GM12878 (cell line): Measurements from ENCODE around the gene PTPRD. TPM values are rescaled to one million over a fixed set of nuclear protein-coding genes. Genes with fewer than 3 reads are reported as not detected.

Experiments used
- ATAC-seq: fragments of 200-7000 bp; cut with Tn5 transposase; 3 replicates; pipeline ENCODE4 v1.9.1; 2020; ENCODE audit warnings: mild to moderate bottlenecking, moderate library complexity
- BruUV-seq: library from RNA; stranded (reverse); fragments of 400-500 nt; replicated peaks from 2 replicates; lab custom pipeline; 2021; lab: Mats Ljungman, UMichigan
- CTCF ChIA-PET: fragments of 300-600 bp; sonication (Branson Sonifier 250); formaldehyde crosslinking; extraction: SDS; loops from one replicate; lab custom pipeline; 2021; ENCODE audit warnings: inconsistent platforms; lab: Yijun Ruan, JAX
- POLR2A ChIA-PET: fragments of 350-600 bp; formaldehyde crosslinking; extraction: SDS; loops from one replicate; lab custom pipeline; 2021; ENCODE audit warnings: inconsistent platforms; lab: Charles Lee
- RAD21 ChIA-PET: fragments of 300-600 bp; sonication (Branson Sonifier 250); formaldehyde crosslinking; loops from one replicate; lab custom pipeline; 2023; ENCODE audit warnings: antibody characterized with exemption; ENCODE audit not compliant: unreplicated experiment; lab: Charles Lee
- SMC1A ChIA-PET: fragments of 300-600 bp; sonication (Branson Sonifier 250); formaldehyde crosslinking; loops from one replicate; lab custom pipeline; 2023; ENCODE audit not compliant: unreplicated experiment, uncharacterized antibody; lab: Charles Lee
- DNase-seq: peaks from one replicate; pipeline ENCODE4 v3.0.0-alpha.2; 2011; ENCODE audit warnings: low read depth, low spot score
- FAIRE-seq: peaks from 3 replicates; lab custom pipeline; 2011; peaks lifted over from hg19 to GRCh38; lab: Jason Lieb, UNC
- H2AFZ ChIP-seq: 2 replicates; pipeline ENCODE4 v1.6.0; 2011; ENCODE audit warnings: low read depth, low read length, control low read depth; ENCODE audit not compliant: control insufficient read depth
- H3K27ac ChIP-seq: 2 replicates; pipeline ENCODE4 v1.5.1; 2011; ENCODE audit warnings: control low read depth; ENCODE audit not compliant: control insufficient read depth, insufficient read depth
- H3K27me3 ChIP-seq, 2 experiments: replicated peaks in 1 of 2; 2 replicates each; pipeline versions ENCODE4 v1.6.0 to v1.6.1; 2011; ENCODE audit warnings: low read length in 1 of 2; ENCODE audit not compliant: control insufficient read depth in 2 of 2, insufficient read depth in 2 of 2
- H3K36me3 ChIP-seq, 2 experiments: 2 replicates each; pipeline ENCODE4 v1.5.1; 2011; ENCODE audit warnings: low read length in 1 of 2; ENCODE audit not compliant: control insufficient read depth in 2 of 2, insufficient read depth in 2 of 2
- H3K4me1 ChIP-seq: 2 replicates; pipeline ENCODE4 v1.6.1; 2011; ENCODE audit warnings: mild to moderate bottlenecking, low read length, moderate library complexity, mixed read lengths; ENCODE audit not compliant: control insufficient read depth, insufficient read depth
- H3K4me2 ChIP-seq: 2 replicates; pipeline ENCODE4 v1.6.0; 2011; ENCODE audit warnings: control low read depth; ENCODE audit not compliant: control insufficient read depth, insufficient read depth
- H3K4me3 ChIP-seq: fragments of 200-600 bp; sonication (generic); 2 replicates; pipeline ENCODE4 v1.5.1; 2016
- H3K79me2 ChIP-seq: 2 replicates; pipeline ENCODE4 v1.6.0; 2011; ENCODE audit warnings: low read length; ENCODE audit not compliant: control insufficient read depth, insufficient read depth
- H3K9ac ChIP-seq: 2 replicates; pipeline ENCODE4 v1.8.0; 2011; ENCODE audit warnings: low read length, control low read depth, mixed read lengths; ENCODE audit not compliant: control insufficient read depth, insufficient read depth
- H3K9me3 ChIP-seq: replicated peaks from 3 replicates; pipeline ENCODE4 v1.5.1; 2011; ENCODE audit warnings: mild to moderate bottlenecking, low read length; ENCODE audit not compliant: control insufficient read depth, insufficient read depth
- H4K20me1 ChIP-seq: 2 replicates; pipeline ENCODE4 v1.6.0; 2011; ENCODE audit not compliant: control insufficient read depth, insufficient read depth
- ATF7 ChIP-seq: fragments of 450-650 bp; IDR thresholded peaks from 2 replicates; pipeline ENCODE4 v1.6.1; 2016; ENCODE audit warnings: low read depth, mild to moderate bottlenecking
- CHD1 ChIP-seq: IDR thresholded peaks from 2 replicates; pipeline ENCODE4 v1.6.1; 2012; ENCODE audit warnings: low read depth, low read length, improper control_type of control experiment
- EP300 ChIP-seq, 2 experiments: fragments of 150-350 bp in 1 of 2; IDR thresholded peaks; 2 replicates each; pipeline ENCODE4 v1.6.1; 2011 to 2012; ENCODE audit warnings: low read depth in 2 of 2, low read length in 2 of 2, borderline replicate concordance in 1 of 2, improper control_type of control experiment in 1 of 2, inconsistent platforms in 1 of 2; ENCODE audit not compliant: control insufficient read depth in 1 of 2
- HDAC6 ChIP-seq: fragments of 200-600 bp; sonication (generic); IDR thresholded peaks from one replicate; pipeline ENCODE4 v1.8.0; 2017; ENCODE audit warnings: antibody characterized with exemption; ENCODE audit not compliant: unreplicated experiment
- HDGF ChIP-seq: fragments of 450-650 bp; IDR thresholded peaks from 2 replicates; pipeline ENCODE4 v1.6.1; 2016; ENCODE audit warnings: antibody characterized with exemption
- IKZF1 ChIP-seq: fragments of 450-650 bp; conservative IDR thresholded peaks from 2 replicates; pipeline ENCODE4 v1.6.1; 2017; ENCODE audit warnings: antibody characterized with exemption, mild to moderate bottlenecking
- JUND ChIP-seq: IDR thresholded peaks from 2 replicates; pipeline ENCODE4 v1.6.1; 2012; ENCODE audit warnings: low read depth, mild to moderate bottlenecking, low read length, improper control_type of control experiment, moderate library complexity
- MEF2B ChIP-seq: fragments of 450-650 bp; IDR thresholded peaks from 2 replicates; pipeline ENCODE4 v1.6.1; 2018; ENCODE audit warnings: mild to moderate bottlenecking, moderate library complexity; ENCODE audit not compliant: partially characterized antibody, poor library complexity, severe bottlenecking
- MLLT1 ChIP-seq: fragments of 450-650 bp; IDR thresholded peaks from 2 replicates; pipeline ENCODE4 v1.6.1; 2016; ENCODE audit warnings: mild to moderate bottlenecking
- NR2C2 ChIP-seq: IDR thresholded peaks from 2 replicates; pipeline ENCODE4 v1.6.1; 2011; ENCODE audit warnings: borderline replicate concordance, low read depth; ENCODE audit not compliant: control insufficient read depth, insufficient read length
- PAX5 ChIP-seq: IDR thresholded peaks from 2 replicates; pipeline ENCODE4 v1.6.1; 2011; ENCODE audit warnings: low read depth, low read length, borderline replicate concordance
- RCOR1 ChIP-seq: conservative IDR thresholded peaks from 2 replicates; pipeline ENCODE4 v1.6.1; 2012; ENCODE audit warnings: low read depth, low read length, improper control_type of control experiment
- SIX5 ChIP-seq: IDR thresholded peaks from 2 replicates; pipeline ENCODE4 v1.6.1; 2011; ENCODE audit warnings: mild to moderate bottlenecking, low read depth, low read length, moderate library complexity; ENCODE audit not compliant: severe bottlenecking
- USF1 ChIP-seq: IDR thresholded peaks from 2 replicates; pipeline ENCODE4 v1.6.1; 2011; ENCODE audit warnings: borderline replicate concordance, low read depth, mild to moderate bottlenecking, moderate library complexity, mixed read lengths, low read length; ENCODE audit not compliant: insufficient read depth; ENCODE audit errors: extremely low read length
- YY1 ChIP-seq: IDR thresholded peaks from 2 replicates; pipeline ENCODE4 v1.6.1; 2011; ENCODE audit warnings: low read depth, mild to moderate bottlenecking, low read length
- ZBTB11 ChIP-seq: fragments of 450-650 bp; formaldehyde crosslinking; IDR thresholded peaks from 2 replicates; pipeline ENCODE4 v1.5.0; 2022; ENCODE audit warnings: mild to moderate bottlenecking, missing genetic modification characterization
- ZBTB33 ChIP-seq: fragments of 450-650 bp; IDR thresholded peaks from 2 replicates; pipeline ENCODE4 v1.6.1; 2017; ENCODE audit warnings: mild to moderate bottlenecking
- ZNF217 ChIP-seq: fragments of 450-650 bp; IDR thresholded peaks from 2 replicates; pipeline ENCODE4 v1.6.1; 2017; ENCODE audit warnings: antibody characterized with exemption, mild to moderate bottlenecking
- WGBS: methylation state at CpG from one replicate; pipeline ENCODE4 v1.1.6; 2016; ENCODE audit warnings: low lambda C conversion rate; ENCODE audit not compliant: insufficient replicate concordance, insufficient coverage; ENCODE audit errors: missing lambda C conversion rate; 5-methylcytosine and 5-hydroxymethylcytosine counted together
- in situ Hi-C: fragments of 300-500 bp; cut with MboI; formaldehyde crosslinking; loops from 9 replicates; pipeline ENCODE4 v1.14.3; 2018; ENCODE audit warnings: mixed read lengths
- intact Hi-C: fragments of 100-400 bp; cut with micrococcal nuclease; formaldehyde crosslinking; loops from one replicate; pipeline ENCODE4 v1.14.2; 2022; ENCODE audit not compliant: unreplicated experiment
- polyA plus RNA-seq, 11 experiments: library from polyadenylated mRNA; depleted of rRNA in 4 of 11; unstranded in 6 of 11; stranded (reverse) in 5 of 11; fragments of >200 nt; fragmentation: Nextera tagmentation in 4 of 11; fragmentation: Illumina TruSeq in 1 of 11; extraction: Ambion mirVana in 4 of 11; extraction: Trizol in 1 of 11; gene quantifications; 1 replicate in 1 of 11; 2 replicates in 10 of 11; pipeline versions ENCODE4 v1.2.1 to v1.2.3, GENCODE V29; 2011 to 2016; ENCODE audit warnings: inconsistent platforms in 2 of 11, missing spikeins in 2 of 11, low read depth in 1 of 11
- total RNA-seq, 4 experiments: library from RNA; depleted of rRNA in 3 of 4; stranded (reverse); fragments of >200 nt in 3 of 4; fragmentation: Illumina TruSeq in 1 of 4; extraction: Trizol in 1 of 4; gene quantifications; 2 replicates each; pipeline versions ENCODE4 v1.2.1 to v1.2.3, GENCODE V29; 2013 to 2021

Gene PTPRD
- total and polyA plus RNA-seq, 10 of the 15 experiments (the other 5 are each of a cell fraction or from before 2014, with no cell fraction given): under 0.01 to 0.05 (median 0.01) TPM; not detected in 7

GRCh38 chr9:8693464-8693863 lies 1919.3 kb downstream of the PTPRD start:
- ChIA-PET SMC1A (no interaction called here), CTCF (interaction anchor here (0.7 kb wide), 1 partner anchor 13 kb away, joined by 3 read pairs; no protein-coding TSS in a partner anchor), POLR2A (no interaction called here)
- Histone ChIP-seq H3K27me3 (no peaks in the 10 kb centered on the region), H3K9ac (no peak overlapping the region), H3K4me3 (no peak overlapping the region), H4K20me1 (no peaks in the 10 kb centered on the region), H3K4me1 (no peaks in the 10 kb centered on the region), H3K79me2 (no peaks in the 10 kb centered on the region)
- in situ Hi-C loops: no loop called here
- no peak for DNase-seq
- ATAC-seq: no peak
- intact Hi-C loops: no loop called here
- FAIRE-seq: no peak
- 43% methylated on average over 6 of the region's 6 CpGs for WGBS
- no peak for TF ChIP-seq EP300 (IDR thresholded peaks at IDR 0.05; ENCODE audit: borderline replicate concordance in 1 of 2, control insufficient read depth in 1 of 2, low read depth in 2 of 2, low read length in 2 of 2)
- no peak for TF ChIP-seq ZBTB33
- no peak for TF ChIP-seq USF1
- no peak for TF ChIP-seq ZBTB11
- TF ChIP-seq HDAC6: no peak
- TF ChIP-seq RCOR1: no peak
- TF ChIP-seq YY1: no peak
- TF ChIP-seq PAX5: no peak
- TF ChIP-seq NR2C2: no peak
- TF ChIP-seq ZNF217: no peak
- no peak for TF ChIP-seq JUND
- no peak for TF ChIP-seq MEF2B
- TF ChIP-seq MLLT1: no peak
- no peak for TF ChIP-seq IKZF1
- TF ChIP-seq SIX5: no peak
- no peak for TF ChIP-seq CHD1
- no peak for TF ChIP-seq ATF7
- TF ChIP-seq HDGF: no peak
- TF ChIP-seq, all 136 proteins: peak for 0
- Histone ChIP-seq H3K27ac (no peak overlapping the region), H2AFZ (no peak overlapping the region), H3K36me3 (no peaks in the 10 kb centered on the region), H3K4me2 (no peak overlapping the region), H3K9me3 (no peaks in the 10 kb centered on the region)
- RAD21 ChIA-PET: no interaction called here
- no TSS peak for BruUV-seq
